NK-92 (cell line): Measurements from ENCODE around the gene KIAA1671.
"Not testable (repeated sequence)": the region's sequence is repeated elsewhere in the genome, so short reads cannot be mapped to it uniquely, and the experiment has no call there.

Experiments used
- DNase-seq: peaks from one replicate; lab custom pipeline; 2025; ENCODE audit not compliant: unreplicated experiment; lab: John Stamatoyannopoulos, UW

The KIAA1671 gene

GRCh38 chr22:25161916-25162530 lies 209.5 kb downstream of the KIAA1671 start:
- no peak for DNase-seq

DNA sequence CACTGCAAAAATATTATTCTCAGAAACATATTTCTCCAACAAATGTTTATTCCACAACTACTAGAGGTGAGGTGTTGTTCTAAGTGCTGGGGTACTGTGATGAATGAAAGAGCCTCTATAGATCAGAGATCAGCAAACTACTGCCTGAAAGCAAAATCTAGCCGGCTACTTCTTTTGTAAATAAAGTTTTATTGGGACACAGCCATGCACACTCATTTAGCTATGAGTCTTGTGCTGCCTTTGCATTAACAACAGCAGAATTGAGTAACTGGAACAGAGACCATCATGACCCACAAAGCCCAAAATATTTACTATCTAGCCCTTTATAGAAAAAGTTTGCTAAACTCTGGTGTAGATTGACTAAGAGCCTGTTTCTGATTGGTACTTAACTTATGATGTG lies 210.0 kb downstream of the KIAA1671 start:
- DNase-seq, result no peak

DNA sequence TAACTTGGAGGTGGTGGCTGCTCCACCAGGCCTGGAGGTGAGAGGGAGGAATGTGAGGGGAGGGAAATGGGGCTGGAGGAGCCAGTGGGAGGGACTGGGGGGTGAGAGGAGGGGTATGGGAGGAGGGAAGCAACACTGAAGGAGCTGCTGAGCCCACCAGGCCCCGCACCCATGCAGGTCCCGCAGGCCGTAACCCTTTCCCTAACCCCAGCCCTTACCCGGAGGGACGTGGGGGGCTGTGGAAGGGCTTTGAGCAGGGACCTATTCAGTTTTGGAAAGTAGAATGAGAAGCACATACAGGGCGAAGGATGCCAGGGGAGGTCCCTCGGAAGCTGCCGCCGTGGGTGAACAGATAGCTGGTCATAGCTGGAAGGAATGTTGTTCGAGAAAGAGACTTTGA lies 213.3 kb downstream of the KIAA1671 start:
- no peak for DNase-seq

DNA sequence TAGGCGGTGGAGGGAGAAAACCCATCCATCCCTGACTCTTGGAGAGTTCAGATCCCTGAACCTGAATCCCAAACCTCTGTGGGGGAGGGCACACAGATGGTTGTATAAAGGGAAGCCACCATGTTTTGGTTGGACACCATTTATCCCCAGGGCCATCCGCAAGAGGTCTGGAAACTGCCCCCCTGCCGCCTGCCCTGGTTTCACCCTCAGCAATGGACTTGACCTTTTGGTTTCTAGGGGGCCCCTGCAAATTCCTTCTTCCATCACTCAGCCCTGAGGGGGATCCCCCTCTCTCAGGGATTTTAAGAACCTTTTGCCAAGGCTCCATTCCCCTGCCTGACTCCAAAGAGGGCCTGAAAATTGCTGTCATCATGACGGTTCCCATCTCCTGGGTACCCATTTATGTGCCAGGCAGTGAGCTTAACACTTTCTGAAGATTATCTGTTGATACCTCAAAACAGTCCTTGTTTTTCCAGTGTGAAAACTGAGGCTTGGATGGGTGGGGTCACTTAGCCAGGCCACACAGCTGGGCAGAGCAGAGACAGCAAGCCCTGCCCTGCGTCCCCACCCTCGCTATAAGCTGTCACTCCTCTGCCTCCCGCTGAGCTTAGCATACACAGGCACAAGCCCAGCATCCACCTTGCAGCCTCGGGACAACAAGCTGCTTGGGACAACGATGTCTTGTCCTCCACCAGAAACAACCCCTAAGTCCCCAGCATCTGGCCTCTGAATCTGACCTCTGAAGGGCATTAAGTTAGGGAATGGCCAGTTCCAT lies 213.9 kb downstream of the KIAA1671 start:
- no peak for DNase-seq

DNA sequence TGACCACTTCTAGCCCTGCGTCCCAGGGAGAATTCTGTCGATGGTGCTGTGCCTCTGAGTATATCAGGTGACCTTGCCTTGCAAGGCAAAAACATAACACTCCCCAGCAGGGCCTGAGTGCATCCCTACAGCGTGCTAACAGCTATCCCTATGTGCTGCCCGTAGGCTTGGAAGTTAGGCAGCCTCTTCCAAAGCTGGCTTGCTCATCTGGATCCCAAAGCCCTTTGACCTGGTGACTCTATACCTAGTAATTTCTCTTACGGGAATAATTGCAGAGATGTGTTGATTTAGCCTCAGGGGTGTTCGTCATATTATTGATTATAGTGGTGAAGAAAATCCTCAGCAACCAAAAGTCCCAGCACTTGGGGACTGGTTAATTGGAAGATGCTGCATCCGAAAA lies 214.6 kb downstream of the KIAA1671 start:
- no peak for DNase-seq

DNA sequence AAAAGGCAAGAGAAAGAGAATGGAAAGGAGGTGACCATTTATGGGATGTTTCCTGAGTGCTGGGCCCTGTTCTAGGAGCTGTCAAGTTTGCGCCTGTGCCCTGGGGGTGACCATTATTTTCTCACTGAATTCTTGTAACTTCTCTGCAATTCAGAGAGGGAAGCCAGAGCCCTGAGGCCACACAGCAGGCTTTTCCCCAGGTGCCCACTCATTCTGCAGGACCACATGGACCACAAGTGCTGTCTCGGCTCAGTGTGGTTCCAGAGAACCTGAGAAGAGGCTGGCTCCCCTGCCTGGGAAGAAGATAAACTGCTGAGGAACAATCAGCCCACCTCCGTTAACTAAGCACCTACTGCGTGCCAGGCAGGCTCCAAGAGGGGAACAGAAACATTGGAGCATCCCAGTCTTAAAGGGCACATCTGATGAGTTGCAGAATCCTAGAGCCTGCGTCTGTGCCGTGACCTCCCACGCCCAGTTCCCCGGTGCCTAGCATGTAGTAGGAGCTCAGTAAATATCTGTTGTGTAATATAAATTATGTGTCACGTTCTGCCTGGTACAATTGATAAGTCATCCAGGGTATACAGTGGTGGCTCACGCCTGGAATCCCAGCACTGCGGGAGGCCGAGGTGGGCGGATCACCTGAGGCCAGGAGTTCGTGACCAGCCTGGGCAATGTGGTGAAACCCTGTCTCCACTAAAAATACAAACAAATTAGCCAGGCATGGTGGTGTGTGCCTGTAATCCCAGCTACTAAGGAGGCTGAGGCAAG lies 215.5 kb downstream of the KIAA1671 start:
- no peak for DNase-seq

DNA sequence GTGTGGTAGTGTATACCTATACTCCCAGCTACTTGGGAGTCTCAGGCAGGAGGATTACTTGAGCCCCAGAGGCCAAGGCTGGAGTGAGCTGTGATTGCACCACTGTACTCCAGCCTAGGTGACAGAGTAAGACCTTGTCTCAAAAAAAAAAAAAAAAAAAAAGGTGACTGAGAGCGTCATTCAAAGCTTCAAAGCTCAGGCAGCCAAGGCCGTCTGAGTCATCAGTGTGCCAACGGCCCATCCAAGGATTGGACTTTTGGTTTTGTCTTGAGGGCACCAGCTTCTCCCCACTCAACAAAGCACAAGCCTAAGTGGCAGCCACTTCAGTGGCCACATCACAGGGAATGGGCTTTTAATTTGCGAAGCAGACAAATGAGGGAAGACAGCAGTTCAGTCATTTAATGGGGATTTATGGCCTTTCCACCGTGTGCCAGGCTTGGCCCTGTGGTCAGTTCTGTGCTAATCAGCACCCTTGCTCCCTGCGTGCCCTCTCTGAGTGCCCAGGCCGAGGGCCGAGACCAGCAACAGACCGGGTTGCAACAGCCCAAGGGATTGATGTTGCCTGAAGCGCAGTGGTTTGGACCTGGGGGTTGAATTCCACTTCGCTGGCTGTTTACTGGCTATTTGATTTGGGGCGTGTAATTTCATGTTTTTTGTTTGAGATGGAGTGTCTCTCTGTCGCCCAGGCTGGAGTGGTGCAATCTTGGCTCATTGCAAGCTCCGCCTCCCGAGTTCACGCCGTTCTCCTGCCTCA lies 216.9 kb downstream of the KIAA1671 start:
- no peak for DNase-seq

DNA sequence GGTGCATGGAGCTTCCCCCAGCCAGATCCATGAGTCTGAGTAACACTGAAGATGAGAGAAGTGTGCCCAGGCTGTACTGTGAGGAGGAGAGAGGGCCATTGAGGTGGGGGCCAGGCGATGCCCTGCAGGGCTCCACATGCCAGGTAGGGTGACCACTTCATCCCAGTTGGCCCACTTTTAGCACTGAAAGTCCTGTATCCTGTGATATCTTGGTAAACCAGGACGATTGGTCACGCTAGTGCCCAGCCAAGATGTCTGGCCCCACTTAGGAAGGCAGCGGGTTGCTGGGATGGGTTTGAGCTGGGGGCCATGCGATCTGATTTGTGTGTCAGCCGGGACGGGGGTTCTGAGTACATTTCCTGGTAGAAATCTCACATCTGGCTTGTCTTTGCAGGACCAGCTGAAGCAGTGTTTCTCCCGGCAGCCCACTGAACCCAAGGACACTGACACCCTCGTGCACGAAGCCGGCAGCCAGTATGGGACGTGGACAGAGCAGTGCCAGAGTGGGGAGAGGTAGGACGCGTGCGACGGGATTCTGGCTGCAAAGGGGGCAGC lies 218.0 kb downstream of the KIAA1671 start:
- no peak for DNase-seq

- no peak for DNase-seq
These were observed 219.6 kb downstream of the KIAA1671 start for GRCh38 chr22:25172153-25172552.

GRCh38 chr22:25174156-25174887 lies 221.8 kb downstream of the KIAA1671 start:
- DNase-seq, result no peak

DNA sequence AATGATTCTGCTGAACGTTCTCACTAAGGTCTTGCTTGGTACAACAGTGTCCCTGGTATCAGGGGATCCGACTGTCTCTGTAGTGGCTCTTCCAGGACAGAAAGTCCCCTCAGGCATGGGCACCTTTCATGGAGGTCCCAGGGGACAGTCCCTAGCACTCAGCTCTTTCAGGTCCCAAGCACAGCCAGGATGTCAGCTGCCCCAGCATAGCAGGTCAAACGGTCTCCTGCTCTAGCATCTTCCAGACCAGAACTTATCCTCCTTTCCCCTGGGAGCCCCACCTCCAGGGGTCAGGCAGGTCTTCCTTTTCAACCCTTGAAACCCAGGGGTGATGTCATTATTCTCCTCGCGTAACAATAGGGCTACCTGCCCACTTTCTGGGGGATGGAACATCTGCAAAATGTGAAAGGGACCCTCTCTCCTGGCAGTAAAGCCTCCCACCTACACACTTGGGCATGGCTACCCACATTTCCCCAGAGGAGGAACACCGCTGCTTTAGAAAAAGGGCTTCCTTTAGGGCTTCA lies 222.4 kb downstream of the KIAA1671 start:
- DNase-seq, result no peak

DNA sequence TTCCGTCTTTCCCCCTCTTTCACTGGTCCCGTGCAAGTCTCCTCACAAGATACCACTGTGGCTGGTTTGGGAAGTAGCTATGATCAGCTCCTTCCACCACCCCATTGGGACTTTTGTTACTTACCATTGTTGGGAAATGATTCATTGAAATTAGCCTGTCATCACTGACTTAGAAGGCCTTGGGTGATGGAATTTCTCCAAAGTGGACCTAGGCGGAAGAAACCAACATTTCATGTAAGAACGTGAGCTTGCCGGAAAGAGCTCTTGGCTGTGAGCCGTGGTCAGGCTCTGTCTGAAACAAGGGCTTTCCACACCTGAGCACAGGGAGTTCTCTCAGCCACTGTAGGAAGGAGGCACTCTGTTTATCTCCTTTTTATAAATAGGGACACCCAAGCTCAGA lies 223.7 kb downstream of the KIAA1671 start:
- no peak for DNase-seq

GRCh38 chr22:25176799-25177198 lies 224.3 kb downstream of the KIAA1671 start:
- no peak for DNase-seq

GRCh38 chr22:25177226-25177625 lies 224.7 kb downstream of the KIAA1671 start:
- no peak for DNase-seq

- DNase-seq, result no peak
These were observed 225.4 kb downstream of the KIAA1671 start for GRCh38 chr22:25177895-25178294.

- not testable (repeated sequence) for DNase-seq
These were observed 225.8 kb downstream of the KIAA1671 start for GRCh38 chr22:25178348-25178747.

GRCh38 chr22:25178869-25179631 lies 226.5 kb downstream of the KIAA1671 start:
- not testable (repeated sequence) for DNase-seq

DNA sequence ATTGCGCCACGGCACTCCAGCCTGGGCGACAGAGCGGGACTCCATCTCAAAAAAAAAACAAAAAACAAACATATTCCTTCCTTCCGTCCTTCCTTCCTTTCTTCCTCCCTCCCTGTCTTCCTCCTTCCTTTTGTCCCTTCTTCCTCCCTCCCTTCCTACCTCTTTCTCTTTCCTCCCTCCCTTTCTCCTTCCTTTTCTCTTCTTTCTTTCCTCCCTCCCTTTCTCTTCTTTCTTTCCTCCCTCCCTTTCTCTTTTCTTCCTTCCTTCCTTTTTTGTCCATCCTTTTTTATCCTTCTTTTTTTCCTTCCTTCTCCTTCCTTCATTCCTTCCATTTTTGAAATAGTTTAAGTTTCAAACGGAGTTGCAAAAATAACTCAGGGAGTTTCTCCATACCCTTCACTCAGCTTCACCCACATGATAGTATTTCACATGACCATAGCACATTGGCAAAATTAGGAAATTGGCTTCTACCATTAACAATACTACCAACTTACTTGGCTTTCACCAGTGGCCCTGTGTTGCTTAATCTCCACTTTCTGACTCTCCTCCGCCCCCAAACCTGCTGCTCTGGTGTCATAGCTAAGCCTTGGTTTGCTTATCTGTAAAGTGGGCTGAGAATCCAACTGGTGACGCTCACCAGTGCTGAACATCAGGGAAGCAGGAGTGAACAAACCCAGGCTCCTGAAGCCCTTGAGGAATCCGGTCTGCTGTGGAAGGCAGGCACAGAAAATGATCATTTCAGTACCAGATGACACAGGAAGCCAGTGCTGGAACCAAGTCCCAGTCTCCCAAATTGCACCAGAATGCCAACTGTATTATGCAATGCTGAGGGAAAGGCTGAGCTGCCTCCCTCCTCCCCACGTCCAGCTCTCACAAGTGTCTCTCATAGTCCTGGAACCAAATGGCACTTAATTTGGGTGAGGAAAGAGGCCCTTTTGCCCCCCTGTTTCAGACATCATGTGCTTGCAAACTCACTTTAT lies 229.9 kb downstream of the KIAA1671 start:
- no peak for DNase-seq
